Measurements from ENCODE around the gene PDCD2. TPM values are rescaled to one million over a fixed set of nuclear protein-coding genes. Genes with fewer than 3 reads are reported as not detected.

The PDCD2 gene
- total RNA-seq, 1 experiment from 2014 or later: 121 TPM

GRCh38 chr6:170583756-170584180 is 669 bp downstream of the PDCD2 start:
- H3K4me3 ChIP-seq (ENCODE audit: low read depth in 2 of 2, low read length in 2 of 2): peak overlapping the region; percentile 91 to 94
- peaks cover 14% of the 10 kb centered on the region for H3K4me1 ChIP-seq (ENCODE audit: control insufficient read depth, insufficient read depth, low read length)
- no peak for DNase-seq (ENCODE audit: low read depth, low spot score)
- POLR2A ChIA-PET: interaction anchor here (0.6 to 1.0 kb wide), 2 partner anchors 26 to 38 kb away, joined by 3 to 9 read pairs; no protein-coding TSS in a partner anchor
- CTCF ChIA-PET: no interaction called here
- intact Hi-C loops (cut with micrococcal nuclease; ENCODE audit: unreplicated experiment) (no loop called here), in situ Hi-C loops (cut with HindIII; ENCODE audit: low pct_unique_long_range_greater_than_20kb, low sequenced_read_pairs) (no loop called here)
- peaks cover 35% of the 10 kb centered on the region for H3K36me3 ChIP-seq (ENCODE audit: control insufficient read depth, insufficient read depth, low read length)
- BruUV-seq (replicated peaks): no TSS peak
- no peaks in the 10 kb centered on the region for H3K9me3 ChIP-seq (ENCODE audit: control insufficient read depth, insufficient read depth, low read depth, low read length)
- TF ChIP-seq, protein P1, sequence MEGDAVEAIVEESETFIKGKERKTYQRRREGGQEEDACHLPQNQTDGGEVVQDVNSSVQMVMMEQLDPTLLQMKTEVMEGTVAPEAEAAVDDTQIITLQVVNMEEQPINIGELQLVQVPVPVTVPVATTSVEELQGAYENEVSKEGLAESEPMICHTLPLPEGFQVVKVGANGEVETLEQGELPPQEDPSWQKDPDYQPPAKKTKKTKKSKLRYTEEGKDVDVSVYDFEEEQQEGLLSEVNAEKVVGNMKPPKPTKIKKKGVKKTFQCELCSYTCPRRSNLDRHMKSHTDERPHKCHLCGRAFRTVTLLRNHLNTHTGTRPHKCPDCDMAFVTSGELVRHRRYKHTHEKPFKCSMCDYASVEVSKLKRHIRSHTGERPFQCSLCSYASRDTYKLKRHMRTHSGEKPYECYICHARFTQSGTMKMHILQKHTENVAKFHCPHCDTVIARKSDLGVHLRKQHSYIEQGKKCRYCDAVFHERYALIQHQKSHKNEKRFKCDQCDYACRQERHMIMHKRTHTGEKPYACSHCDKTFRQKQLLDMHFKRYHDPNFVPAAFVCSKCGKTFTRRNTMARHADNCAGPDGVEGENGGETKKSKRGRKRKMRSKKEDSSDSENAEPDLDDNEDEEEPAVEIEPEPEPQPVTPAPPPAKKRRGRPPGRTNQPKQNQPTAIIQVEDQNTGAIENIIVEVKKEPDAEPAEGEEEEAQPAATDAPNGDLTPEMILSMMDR (IDR thresholded peaks at IDR 0.05): no peak
- TF ChIP-seq TCF7L2 (IDR thresholded peaks at IDR 0.05; ENCODE audit: low read depth, low read length) (no peak), REST (IDR thresholded peaks at IDR 0.05; ENCODE audit: insufficient read depth in 1 of 2, low read depth in 2 of 2, low read length in 1 of 2) (no peak), SIN3A (IDR thresholded peaks at IDR 0.05; ENCODE audit: borderline replicate concordance, insufficient read depth, low read depth, low read length) (no peak), POLR2AphosphoS5 (IDR thresholded peaks at IDR 0.05; ENCODE audit: low read depth, low read length) (no peak; the same call in 1 of the 2 replicates)
- H3K27me3 ChIP-seq (ENCODE audit: control insufficient read depth, insufficient read depth, low read length): no peaks in the 10 kb centered on the region
- peak overlapping the region; percentile 94 for H3K27ac ChIP-seq (ENCODE audit: low read length)
- no peak for ATAC-seq

DNA sequence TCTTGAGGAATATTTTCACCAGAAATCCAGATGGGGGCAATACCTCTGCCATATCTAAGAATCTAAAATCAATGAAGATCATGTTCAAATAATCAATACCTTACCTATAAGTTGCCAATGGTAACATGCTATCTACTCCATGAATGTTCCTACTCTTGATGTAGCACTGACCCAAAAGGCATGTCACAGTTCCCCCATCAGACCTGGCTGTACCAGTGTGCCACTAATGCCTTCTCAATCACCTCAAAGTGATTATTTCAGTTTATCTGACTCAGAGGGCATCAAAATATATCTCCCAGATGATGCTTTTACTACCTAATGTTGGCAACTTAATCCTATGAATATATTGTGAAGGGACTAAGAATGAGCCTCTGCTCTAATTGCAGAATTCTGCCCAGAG is 5.5 kb downstream of the PDCD2 start:
- CTCF ChIA-PET: no interaction called here

More for the DNA sequence above, 5.5 kb downstream of the PDCD2 start:
- ATAC-seq (no peak), DNase-seq (ENCODE audit: low read depth, low spot score) (no peak)
- no peak overlapping the region for H3K27ac ChIP-seq (ENCODE audit: low read length)
- in situ Hi-C loops (cut with HindIII; ENCODE audit: low pct_unique_long_range_greater_than_20kb, low sequenced_read_pairs): no loop called here
- H3K9me3 ChIP-seq (ENCODE audit: control insufficient read depth, insufficient read depth, low read depth, low read length): no peaks in the 10 kb centered on the region
- POLR2A ChIA-PET: no interaction called here
- no peaks in the 10 kb centered on the region for H3K27me3 ChIP-seq (ENCODE audit: control insufficient read depth, insufficient read depth, low read length)
- TF ChIP-seq SIN3A (IDR thresholded peaks at IDR 0.05; ENCODE audit: borderline replicate concordance, insufficient read depth, low read depth, low read length): no peak
- no peak for TF ChIP-seq TCF7L2 (IDR thresholded peaks at IDR 0.05; ENCODE audit: low read depth, low read length)
- TF ChIP-seq, protein P1 (IDR thresholded peaks at IDR 0.05): no peak
- TF ChIP-seq POLR2AphosphoS5 (IDR thresholded peaks at IDR 0.05; ENCODE audit: low read depth, low read length): no peak
- TF ChIP-seq REST (IDR thresholded peaks at IDR 0.05; ENCODE audit: insufficient read depth in 1 of 2, low read depth in 2 of 2, low read length in 1 of 2): no peak
- H3K36me3 ChIP-seq (ENCODE audit: control insufficient read depth, insufficient read depth, low read length): peaks cover 62% of the 10 kb centered on the region
- H3K4me3 ChIP-seq (ENCODE audit: low read depth in 2 of 2, low read length in 2 of 2): no peak overlapping the region
- H3K4me1 ChIP-seq (ENCODE audit: control insufficient read depth, insufficient read depth, low read length): peaks cover 9% of the 10 kb centered on the region
- intact Hi-C loops (cut with micrococcal nuclease; ENCODE audit: unreplicated experiment): no loop called here
- BruUV-seq (replicated peaks): no TSS peak

Data from Panc1 (cell line).